Suppressor macrophage (primary cell): ENCODE measurements around the gene CCDC13.

Source experiments
- DNase-seq, 4 experiments: peaks; one replicate each; pipeline ENCODE4 v3.0.0-alpha.2; 2020 to 2022

Gene CCDC13

GRCh38 chr3:42799376-42799775 is 26.3 kb upstream of the CCDC13 start:
- no peak for DNase-seq

GRCh38 chr3:42796332-42796885 is 23.4 kb upstream of the CCDC13 start:
- DNase-seq: peak in 1 of 4 experiments; percentile 29

DNA sequence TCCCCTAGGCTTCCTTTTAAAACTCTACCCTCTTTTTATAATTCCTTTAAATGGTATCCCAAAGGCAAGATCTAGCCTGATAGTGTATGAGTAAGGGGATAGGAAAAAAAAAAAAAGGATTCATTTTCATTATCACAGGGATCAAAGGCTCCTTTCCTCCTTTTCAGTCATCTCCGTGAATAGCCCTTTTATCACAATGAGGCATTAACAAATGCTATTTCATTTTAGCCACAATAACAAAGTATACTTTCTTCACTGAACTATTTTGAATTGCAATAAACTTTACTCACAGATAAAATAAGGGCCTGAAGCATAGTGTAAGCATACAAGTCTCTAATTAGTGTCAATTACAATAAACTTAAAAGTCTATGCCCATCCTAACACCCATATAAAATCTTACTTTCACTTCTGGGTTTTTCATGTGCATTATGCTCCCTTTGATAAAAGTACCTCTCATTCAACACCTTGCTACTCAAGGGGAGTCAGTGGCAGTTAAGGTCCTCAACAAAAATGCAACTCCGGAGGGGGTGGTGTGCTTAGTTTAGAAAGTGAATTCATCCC is 22.6 kb upstream of the CCDC13 start:
- no peak for DNase-seq

DNA sequence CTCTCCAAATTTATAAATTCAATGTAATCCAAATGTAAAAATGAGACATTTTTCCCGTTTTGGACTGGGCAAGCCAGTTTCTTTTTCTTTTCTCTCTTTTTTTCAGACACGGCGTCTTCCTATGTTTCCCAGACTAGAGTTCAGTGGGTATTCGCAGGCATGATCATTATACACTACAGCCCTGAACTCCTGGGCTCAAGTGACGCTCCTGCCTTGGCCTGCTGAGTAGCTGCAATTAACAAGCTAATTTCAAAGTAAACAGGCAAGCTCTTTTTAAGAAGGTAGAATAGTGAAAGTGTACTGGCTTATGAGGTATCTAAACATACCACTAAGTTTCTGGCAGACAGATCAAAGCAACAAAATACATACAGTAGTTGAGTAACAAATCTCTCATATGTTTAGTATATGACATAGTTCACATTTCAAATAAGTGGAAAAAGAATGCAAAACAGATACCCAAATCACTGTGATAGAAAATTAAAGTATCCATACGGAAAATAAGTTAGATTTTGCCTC is 17.7 kb upstream of the CCDC13 start:
- no peak for DNase-seq

- DNase-seq: no peak
These were observed 13.6 kb upstream of the CCDC13 start for GRCh38 chr3:42786631-42787030.

GRCh38 chr3:42786212-42786611 is 13.2 kb upstream of the CCDC13 start:
- DNase-seq: no peak

GRCh38 chr3:42780892-42781700 is 8.0 kb upstream of the CCDC13 start:
- DNase-seq: peak; percentile 62 to 84 (median 79)

DNA sequence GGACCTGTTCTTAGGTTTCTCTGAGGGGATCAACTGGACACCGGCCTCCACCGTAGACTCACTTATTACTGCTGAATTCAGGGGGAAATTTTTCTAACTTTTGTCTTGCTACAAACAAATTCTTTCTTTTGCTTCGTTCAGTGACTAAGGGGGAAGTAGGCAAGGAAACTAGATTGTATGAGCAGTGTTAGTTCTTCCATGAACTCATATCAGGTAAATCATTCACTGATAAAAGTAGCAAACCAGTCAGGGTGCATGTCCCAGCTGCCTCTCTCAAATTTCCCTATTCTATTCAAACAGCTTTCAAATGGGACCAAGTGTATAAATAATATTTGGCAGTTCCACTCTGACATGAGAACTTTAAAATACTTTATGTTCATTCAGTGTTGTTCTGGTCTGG is 7.3 kb upstream of the CCDC13 start:
- DNase-seq: no peak

DNA sequence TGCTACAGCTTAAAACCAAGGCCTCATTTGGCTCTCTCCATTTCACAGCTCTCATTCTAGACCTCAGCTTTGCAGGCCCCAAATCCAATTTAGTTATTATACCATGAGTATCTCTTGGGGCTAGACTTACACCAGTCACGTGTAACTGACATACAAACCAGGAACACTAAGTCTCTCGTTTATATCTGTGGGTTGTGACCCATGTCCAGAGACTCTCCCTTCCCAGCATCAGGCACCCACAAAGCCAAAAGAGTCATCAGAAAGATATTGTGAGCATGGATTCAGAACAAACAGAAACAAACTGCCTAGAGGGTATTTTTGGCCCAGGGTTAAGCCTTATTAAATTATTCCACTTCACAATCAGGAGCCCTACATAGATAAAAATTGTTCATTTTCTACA is 5.6 kb upstream of the CCDC13 start:
- DNase-seq: no peak

DNA sequence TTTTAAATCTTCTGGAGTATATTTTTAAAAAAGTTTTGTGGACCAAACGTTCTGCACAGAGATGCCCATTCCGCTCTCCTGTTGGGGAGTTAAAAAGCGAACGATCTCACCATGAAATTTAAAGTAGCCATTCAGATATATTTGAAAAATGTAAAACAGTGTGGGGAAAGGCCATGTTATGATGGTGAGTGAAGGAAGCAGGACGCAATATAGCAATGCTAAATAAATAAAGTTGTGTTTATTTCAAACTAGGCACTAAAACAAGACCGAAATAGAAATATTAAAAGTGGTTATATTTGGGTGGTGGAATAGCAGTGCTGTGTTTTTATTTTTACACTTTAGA is 327 bp upstream of the CCDC13 start:
- no peak for DNase-seq

- no peak for DNase-seq
These were observed 1.8 kb downstream of the CCDC13 start for GRCh38 chr3:42771271-42771670.

GRCh38 chr3:42769477-42770131 is 3.4 kb downstream of the CCDC13 start:
- no peak for DNase-seq

DNA sequence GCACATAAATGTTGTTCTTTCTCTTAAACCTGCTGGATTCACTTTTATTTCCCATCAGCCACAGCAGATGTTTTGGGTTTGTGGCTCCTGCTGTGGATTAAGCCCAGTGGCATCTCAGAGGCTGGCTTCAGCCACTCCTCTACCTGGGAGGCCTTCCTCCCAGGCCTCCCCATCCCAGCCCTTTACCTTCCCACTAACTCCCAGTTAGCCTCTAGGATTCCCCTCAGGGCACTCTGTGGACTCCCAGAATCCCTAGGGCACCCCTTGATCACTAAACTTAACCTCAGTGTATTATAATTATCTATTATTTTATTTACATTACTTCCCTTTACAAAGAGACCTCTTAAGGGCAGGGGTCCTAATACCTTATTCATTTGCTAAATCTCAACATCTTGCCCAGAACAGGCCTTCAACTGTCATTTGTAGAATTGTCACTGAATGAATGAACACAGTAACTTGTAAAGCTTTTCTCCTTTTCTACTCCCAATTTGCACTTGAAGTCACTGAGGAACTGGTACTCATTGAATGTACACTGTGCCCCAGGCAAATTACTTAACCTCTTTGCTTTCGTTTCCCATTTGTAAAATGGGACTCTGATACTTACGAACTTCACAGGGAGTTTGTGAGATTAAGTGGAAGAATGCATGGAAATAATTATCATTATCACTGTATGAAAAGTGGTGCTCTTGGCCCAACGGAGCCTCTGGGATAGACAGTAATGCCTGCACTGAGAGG is 8.3 kb downstream of the CCDC13 start:
- DNase-seq: peak; percentile 35 to 73 (median 48)

DNA sequence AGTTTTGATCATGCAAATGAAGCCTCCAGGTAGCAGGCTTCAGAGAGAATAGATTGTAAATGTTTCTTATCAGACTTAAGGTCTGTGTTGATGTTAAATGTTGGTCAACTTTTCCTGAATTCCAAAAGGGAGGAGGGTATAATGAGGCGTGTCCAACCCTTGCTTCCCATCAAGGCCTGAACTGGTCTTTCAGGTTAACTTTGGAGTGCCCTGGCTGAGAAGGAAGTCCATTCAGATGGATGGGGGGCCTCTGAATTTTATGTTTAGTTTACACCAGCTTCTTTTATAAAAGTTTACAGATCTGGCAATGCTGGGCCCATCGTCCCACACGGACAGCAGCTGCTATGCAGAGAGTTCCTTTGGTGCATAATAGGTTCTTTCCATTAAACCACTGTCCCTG is 8.9 kb downstream of the CCDC13 start:
- DNase-seq: no peak

- DNase-seq: no peak
These were observed 10.0 kb downstream of the CCDC13 start for GRCh38 chr3:42763021-42763420.

DNA sequence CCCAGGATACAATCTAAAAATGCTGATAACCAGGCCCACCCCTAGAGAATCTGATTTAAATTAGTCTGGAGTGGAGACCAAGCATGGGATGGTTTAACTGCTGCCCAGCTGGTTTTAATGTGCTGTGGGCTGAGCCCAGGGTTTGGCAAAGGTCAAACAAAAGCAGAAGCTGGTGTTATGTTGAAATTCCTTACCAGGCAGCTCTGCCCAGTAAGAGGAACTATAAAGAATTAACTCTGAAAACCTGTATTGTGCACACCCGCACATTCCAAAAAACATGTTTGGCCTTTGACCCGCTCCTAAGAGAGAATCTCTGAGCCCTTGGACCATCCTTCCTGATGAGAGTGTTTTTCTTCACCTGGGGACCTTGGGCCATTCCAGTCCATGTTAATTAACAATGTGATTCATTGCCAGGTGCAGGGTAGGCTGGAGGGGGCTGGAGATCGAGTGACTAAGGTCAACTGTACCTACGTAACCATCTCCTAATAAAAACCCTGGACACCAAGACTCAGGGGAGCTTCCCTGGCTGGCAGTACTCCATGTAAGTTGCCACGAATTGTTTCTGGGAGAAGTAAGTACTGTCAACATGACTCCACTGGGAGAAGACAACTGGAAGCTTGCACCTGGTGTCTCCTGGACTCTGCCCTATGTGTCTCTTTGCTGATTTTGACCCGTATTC is 10.9 kb downstream of the CCDC13 start:
- DNase-seq: peak; percentile 81 to 93 (median 90)

DNA sequence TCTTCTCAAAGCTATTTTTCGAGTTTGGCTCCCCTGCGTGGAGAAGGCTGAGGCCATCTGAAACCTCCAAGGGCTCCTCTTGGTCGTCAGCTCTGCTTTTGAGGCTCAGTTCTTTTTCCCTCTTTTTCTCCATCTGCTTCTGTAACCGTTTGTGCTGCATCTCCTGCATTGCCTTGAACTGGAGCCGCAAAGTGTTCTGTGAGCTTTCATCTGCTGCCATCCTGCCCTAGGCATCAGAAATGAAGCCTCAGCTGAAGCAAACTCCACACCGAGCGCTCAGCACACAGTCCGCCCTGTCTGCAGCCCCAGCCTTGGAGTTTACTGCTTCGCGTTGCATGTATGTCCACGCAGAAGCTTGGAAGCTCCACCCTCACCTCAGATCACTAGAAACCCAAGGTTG is 14.9 kb downstream of the CCDC13 start:
- DNase-seq: no peak

DNA sequence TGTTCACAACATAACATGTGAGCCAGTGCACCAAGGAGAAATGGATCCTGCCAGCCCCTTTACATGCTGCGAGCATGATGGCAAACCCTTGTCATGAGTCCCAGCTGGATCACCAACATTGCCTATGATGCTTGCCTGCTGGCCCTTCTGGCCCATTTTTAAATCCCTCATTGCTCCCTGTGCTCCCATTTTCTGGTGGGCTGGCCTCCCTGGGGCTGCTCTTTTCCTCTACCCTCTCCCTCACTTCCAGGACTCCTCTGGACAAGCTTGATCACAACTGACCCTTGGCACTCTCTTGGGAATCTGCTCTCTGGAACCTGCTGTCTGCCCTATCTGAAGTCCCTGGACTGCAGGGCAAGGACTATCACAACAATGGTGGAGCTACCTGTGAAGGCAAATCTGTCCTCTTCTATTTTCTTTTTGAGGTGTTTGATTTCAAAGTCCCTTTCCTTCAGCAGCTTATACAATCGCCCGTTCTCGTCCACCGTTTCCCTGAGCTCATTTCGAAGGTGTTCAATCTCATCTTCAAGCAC is 16.3 kb downstream of the CCDC13 start:
- DNase-seq: no peak

- DNase-seq: peak; percentile 10 to 58 (median 56)
These were observed 17.1 kb downstream of the CCDC13 start for GRCh38 chr3:42755681-42756578.

GRCh38 chr3:42753757-42754156 is 19.3 kb downstream of the CCDC13 start:
- DNase-seq: no peak

DNA sequence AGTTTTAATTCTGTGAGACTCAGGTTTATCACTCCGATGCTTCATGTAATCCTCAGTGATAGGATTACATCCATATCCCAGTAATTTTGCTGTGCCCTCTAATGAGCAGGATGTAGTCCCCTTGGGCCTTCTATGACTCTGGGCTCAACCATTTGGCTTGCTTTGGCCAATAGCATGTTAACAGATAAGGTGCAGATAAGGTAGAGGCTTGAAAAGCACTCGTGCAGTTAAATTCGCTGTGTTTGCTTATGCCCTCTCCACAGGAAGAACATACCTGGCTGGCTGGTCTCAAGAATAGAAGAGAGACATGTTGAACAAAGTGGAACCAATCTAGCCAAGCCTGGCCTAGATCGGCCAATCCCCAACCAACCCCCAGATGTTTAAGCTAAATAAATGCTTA is 20.1 kb downstream of the CCDC13 start:
- no peak for DNase-seq
